ENCODE data around the gene CA10.

The CA10 gene

GRCh38 chr17:52041123-52041617 is 117.3 kb downstream of the CA10 start:
- DNase-seq, result no peak

- DNase-seq, result peak; percentile 58 to 91
Observed at GRCh38 chr17:52036416-52036815, 122.1 kb downstream of the CA10 start.

GRCh38 chr17:52035336-52035915 is 123.1 kb downstream of the CA10 start:
- DNase-seq, result peak; percentile 79 to 93

GRCh38 chr17:52032454-52032853 is 126.1 kb downstream of the CA10 start:
- no peak for DNase-seq

- DNase-seq, result no peak
Observed at GRCh38 chr17:52030052-52030451, 128.5 kb downstream of the CA10 start.

GRCh38 chr17:52027620-52028295 is 130.8 kb downstream of the CA10 start:
- DNase-seq, result no peak

- no peak for DNase-seq
Observed at GRCh38 chr17:52027081-52027480, 131.4 kb downstream of the CA10 start.

- DNase-seq, result no peak
Observed at GRCh38 chr17:52026075-52026474, 132.4 kb downstream of the CA10 start.

GRCh38 chr17:52025236-52025635 is 133.3 kb downstream of the CA10 start:
- no peak for DNase-seq

- peak; percentile 49 to 84 for DNase-seq
Observed at GRCh38 chr17:52024300-52024870, 134.1 kb downstream of the CA10 start.

GRCh38 chr17:52011064-52011463 is 147.4 kb downstream of the CA10 start:
- DNase-seq, result no peak

GRCh38 chr17:51999654-52000053 is 158.9 kb downstream of the CA10 start:
- no peak for DNase-seq

GRCh38 chr17:51997723-51998122 is 160.8 kb downstream of the CA10 start:
- no peak for DNase-seq

GRCh38 chr17:51995797-51996403 is 162.6 kb downstream of the CA10 start:
- no peak for DNase-seq

GRCh38 chr17:51992864-51993416 is 165.6 kb downstream of the CA10 start:
- DNase-seq, result no peak

GRCh38 chr17:51971121-51971520 is 187.4 kb downstream of the CA10 start:
- no peak for DNase-seq

- no peak for DNase-seq
Observed at GRCh38 chr17:51961689-51962088, 196.8 kb downstream of the CA10 start.

GRCh38 chr17:51957786-51958185 is 200.7 kb downstream of the CA10 start:
- no peak for DNase-seq

GRCh38 chr17:51955245-51955644 is 203.3 kb downstream of the CA10 start:
- DNase-seq, result peak in 1 of 2 experiments; percentile 36

- DNase-seq, result no peak
Observed at GRCh38 chr17:51954232-51954765, 204.2 kb downstream of the CA10 start.

- DNase-seq, result no peak
Observed at GRCh38 chr17:51951741-51952140, 206.8 kb downstream of the CA10 start.

GRCh38 chr17:51948128-51948527 is 210.4 kb downstream of the CA10 start:
- no peak for DNase-seq

GRCh38 chr17:51947160-51947735 is 211.3 kb downstream of the CA10 start:
- no peak for DNase-seq
